Peyer's patch (tissue), 4 donors: ENCODE results near the gene LHB. TPM values are rescaled to one million over a fixed set of nuclear protein-coding genes. Genes with fewer than 3 reads are reported as not detected.

Source experiments
- DNase-seq, 3 donors: peaks; one replicate each; pipeline ENCODE4 v3.0.0-alpha.2; 2017 to 2019
- H3K27ac ChIP-seq, 4 donors: fragments of 200-600 bp; sonication (generic); one replicate each; pipeline ENCODE4 v1.5.1; 2016 to 2019
- H3K27me3 ChIP-seq, 2 donors: fragments of 200-600 bp; sonication (generic); one replicate each; pipeline ENCODE4 v1.5.1; 2019
- H3K36me3 ChIP-seq, 3 donors: fragments of 200-600 bp; sonication (generic); one replicate each; pipeline ENCODE4 v1.5.1; 2016 to 2019
- H3K4me1 ChIP-seq, 4 donors: fragments of 200-600 bp; sonication (generic); one replicate each; pipeline ENCODE4 v1.5.1; 2016 to 2019
- H3K4me3 ChIP-seq, 4 donors: fragments of 200-600 bp; sonication (generic); 1 replicate in 3 of 4; 2 replicates in 1 of 4; pipeline ENCODE4 v1.5.1; 2016 to 2019; ENCODE audit warnings: mild to moderate bottlenecking in 1 of 4
- H3K9me3 ChIP-seq, 4 donors: fragments of 200-600 bp; sonication (generic); one replicate each; pipeline ENCODE4 v1.5.1; 2016 to 2019; ENCODE audit warnings: mild to moderate bottlenecking in 1 of 4
- POLR2A ChIP-seq, 2 donors: fragments of 450-650 bp; IDR thresholded peaks; one replicate each; pipeline ENCODE4 v1.5.1; 2017; ENCODE audit warnings: antibody characterized with exemption in 2 of 2, mild to moderate bottlenecking in 2 of 2, moderate library complexity in 2 of 2
- total RNA-seq, 4 donors: library from RNA; depleted of rRNA; stranded (reverse); fragments of >200 nt; gene quantifications; one replicate each; pipeline ENCODE4 v1.1.0, GENCODE V29; 2016
- TF ChIP-seq, protein P1 (sequence below), 6 experiments: fragments of 450-650 bp in 4 of 6; fragments of 200-600 bp in 2 of 6; sonication (generic) in 1 of 6; IDR thresholded peaks; one replicate each; pipeline ENCODE4 v1.5.1; 2017 to 2019; ENCODE audit warnings: antibody characterized with exemption in 6 of 6, mild to moderate bottlenecking in 3 of 6, moderate library complexity in 1 of 6

Gene LHB
- total RNA-seq, 4 donors from 2014 or later, result 15.8 TPM; not detected in 3

GRCh38 chr19:48986211-48986610 is 30.7 kb downstream of the LHB start:
- no peak for DNase-seq
- Histone ChIP-seq H3K27ac (no peak overlapping the region), H3K4me1 (peaks cover 0 to 10% (median 0%) of the 10 kb centered on the region in 4 donors), H3K9me3 (no peaks in the 10 kb centered on the region), H3K27me3 (no peaks in the 10 kb centered on the region), H3K36me3 (peaks cover 0 to 56% (median 0%) of the 10 kb centered on the region in 3 donors), H3K4me3 (no peak overlapping the region)
- TF ChIP-seq, protein P1, sequence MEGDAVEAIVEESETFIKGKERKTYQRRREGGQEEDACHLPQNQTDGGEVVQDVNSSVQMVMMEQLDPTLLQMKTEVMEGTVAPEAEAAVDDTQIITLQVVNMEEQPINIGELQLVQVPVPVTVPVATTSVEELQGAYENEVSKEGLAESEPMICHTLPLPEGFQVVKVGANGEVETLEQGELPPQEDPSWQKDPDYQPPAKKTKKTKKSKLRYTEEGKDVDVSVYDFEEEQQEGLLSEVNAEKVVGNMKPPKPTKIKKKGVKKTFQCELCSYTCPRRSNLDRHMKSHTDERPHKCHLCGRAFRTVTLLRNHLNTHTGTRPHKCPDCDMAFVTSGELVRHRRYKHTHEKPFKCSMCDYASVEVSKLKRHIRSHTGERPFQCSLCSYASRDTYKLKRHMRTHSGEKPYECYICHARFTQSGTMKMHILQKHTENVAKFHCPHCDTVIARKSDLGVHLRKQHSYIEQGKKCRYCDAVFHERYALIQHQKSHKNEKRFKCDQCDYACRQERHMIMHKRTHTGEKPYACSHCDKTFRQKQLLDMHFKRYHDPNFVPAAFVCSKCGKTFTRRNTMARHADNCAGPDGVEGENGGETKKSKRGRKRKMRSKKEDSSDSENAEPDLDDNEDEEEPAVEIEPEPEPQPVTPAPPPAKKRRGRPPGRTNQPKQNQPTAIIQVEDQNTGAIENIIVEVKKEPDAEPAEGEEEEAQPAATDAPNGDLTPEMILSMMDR (IDR thresholded peaks at IDR 0.05), result no peak
- no peak for TF ChIP-seq POLR2A (IDR thresholded peaks at IDR 0.05)

GRCh38 chr19:48985711-48986110 is 31.2 kb downstream of the LHB start:
- no peaks in the 10 kb centered on the region for H3K9me3 ChIP-seq
- peaks cover 0 to 5% (median 0%) of the 10 kb centered on the region in 4 donors for H3K4me1 ChIP-seq
- H3K27ac ChIP-seq, result no peak overlapping the region
- no peak overlapping the region for H3K4me3 ChIP-seq
- H3K27me3 ChIP-seq, result no peaks in the 10 kb centered on the region
- TF ChIP-seq, protein P1 (IDR thresholded peaks at IDR 0.05), result no peak
- no peak for TF ChIP-seq POLR2A (IDR thresholded peaks at IDR 0.05)
- no peak for DNase-seq
- H3K36me3 ChIP-seq, result peaks cover 0 to 57% (median 0%) of the 10 kb centered on the region in 3 donors

- H3K9me3 ChIP-seq, result no peaks in the 10 kb centered on the region
- H3K36me3 ChIP-seq, result peaks cover 0 to 54% (median 0%) of the 10 kb centered on the region in 3 donors
- H3K27me3 ChIP-seq, result no peaks in the 10 kb centered on the region
- H3K4me1 ChIP-seq, result no peaks in the 10 kb centered on the region
- TF ChIP-seq POLR2A (IDR thresholded peaks at IDR 0.05), result no peak
- TF ChIP-seq, protein P1 (IDR thresholded peaks at IDR 0.05), result no peak
- no peak overlapping the region for H3K27ac ChIP-seq
- no peak for DNase-seq
- H3K4me3 ChIP-seq, result no peak overlapping the region
Observed at GRCh38 chr19:48982280-48982679, 34.6 kb downstream of the LHB start.

DNA sequence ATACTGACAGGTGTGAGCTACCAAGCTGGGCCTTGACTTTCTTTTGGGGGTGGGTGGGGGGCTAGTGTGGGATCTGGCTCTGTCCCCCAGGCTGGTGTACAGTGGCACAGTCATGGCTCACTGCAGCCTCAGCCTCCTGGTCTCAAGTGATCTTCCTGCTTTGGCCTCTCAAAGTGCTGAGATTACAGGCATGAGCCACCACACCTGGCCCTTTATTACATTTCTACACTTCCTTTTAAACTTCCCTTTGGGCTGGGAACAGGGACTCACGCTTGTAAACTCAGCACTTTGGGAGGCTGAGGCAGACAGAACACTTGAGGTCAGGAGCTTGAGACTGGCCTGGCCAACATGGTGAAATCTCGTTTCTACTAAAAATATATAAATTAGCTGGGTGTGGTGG is 39.8 kb downstream of the LHB start:
- peaks cover 0 to 63% (median 0%) of the 10 kb centered on the region in 3 donors for H3K36me3 ChIP-seq
- H3K9me3 ChIP-seq, result no peaks in the 10 kb centered on the region
- H3K27ac ChIP-seq, result no peak overlapping the region
- H3K4me1 ChIP-seq, result no peaks in the 10 kb centered on the region
- TF ChIP-seq, protein P1 (IDR thresholded peaks at IDR 0.05), result no peak
- TF ChIP-seq POLR2A (IDR thresholded peaks at IDR 0.05), result no peak
- H3K4me3 ChIP-seq, result no peak overlapping the region
- H3K27me3 ChIP-seq, result no peaks in the 10 kb centered on the region
- DNase-seq, result no peak

DNA sequence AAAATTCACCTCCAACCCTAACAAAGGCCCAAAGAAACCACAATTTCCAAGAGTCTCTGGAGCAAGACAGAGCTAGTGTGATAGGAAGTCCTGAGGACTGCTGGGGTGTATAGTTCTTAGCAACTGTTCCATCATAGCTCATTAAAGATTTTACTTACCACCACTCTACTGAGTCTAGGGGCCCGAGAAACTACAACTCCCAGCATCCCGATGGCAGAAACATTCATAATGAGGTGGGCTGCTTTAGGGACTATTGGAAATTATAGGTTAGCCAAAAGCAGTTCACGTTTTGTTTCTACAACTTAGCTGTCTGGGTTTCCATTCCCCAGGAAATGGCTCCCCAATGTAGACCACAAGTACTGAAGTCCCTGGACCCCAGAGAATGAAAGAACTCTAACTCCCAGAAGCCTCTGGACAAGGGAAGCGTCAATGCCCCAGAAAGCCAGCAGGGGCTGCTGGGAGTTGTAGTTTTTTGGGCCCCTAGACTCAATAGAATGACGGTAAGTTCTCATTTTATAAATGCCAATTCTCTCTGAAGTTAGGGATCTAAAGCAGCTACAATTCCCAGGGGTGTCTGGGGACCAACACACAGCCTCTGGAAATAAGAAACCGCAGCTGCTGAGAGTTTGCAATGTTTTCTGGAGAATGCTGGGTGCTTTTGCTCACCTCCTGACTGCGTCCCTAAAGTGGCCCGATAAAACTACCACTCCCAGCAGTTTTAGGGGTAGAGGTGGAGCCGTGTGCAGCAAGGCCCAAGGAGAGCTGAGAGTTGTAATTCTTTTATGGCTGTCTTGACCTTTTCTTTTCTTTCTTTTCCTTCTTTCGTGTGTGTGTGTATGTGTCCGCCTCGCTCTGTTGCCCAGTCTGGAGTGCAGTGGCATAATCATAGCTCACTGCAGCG is 40.7 kb downstream of the LHB start:
- Histone ChIP-seq H3K4me3 (no peak overlapping the region), H3K27ac (no peak overlapping the region), H3K9me3 (no peaks in the 10 kb centered on the region), H3K36me3 (peaks cover 0 to 64% (median 0%) of the 10 kb centered on the region in 3 donors), H3K27me3 (no peaks in the 10 kb centered on the region), H3K4me1 (peaks cover 0 to under 1% (median 0%) of the 10 kb centered on the region in 4 donors)
- no peak for DNase-seq
- TF ChIP-seq, protein P1 (IDR thresholded peaks at IDR 0.05), result peak in 1 of 6 experiments; percentile 5
- no peak for TF ChIP-seq POLR2A (IDR thresholded peaks at IDR 0.05)
